ENCODE measurements around the gene CCPG1. TPM values are rescaled to one million over a fixed set of nuclear protein-coding genes. Genes with fewer than 3 reads are reported as not detected.
"Not testable (repeated sequence)": the region's sequence is repeated elsewhere in the genome, so short reads cannot be mapped to it uniquely, and the experiment has no call there.

The CCPG1 gene
- total RNA-seq, 1 experiment from 2014 or later, result 54.6 TPM

DNA sequence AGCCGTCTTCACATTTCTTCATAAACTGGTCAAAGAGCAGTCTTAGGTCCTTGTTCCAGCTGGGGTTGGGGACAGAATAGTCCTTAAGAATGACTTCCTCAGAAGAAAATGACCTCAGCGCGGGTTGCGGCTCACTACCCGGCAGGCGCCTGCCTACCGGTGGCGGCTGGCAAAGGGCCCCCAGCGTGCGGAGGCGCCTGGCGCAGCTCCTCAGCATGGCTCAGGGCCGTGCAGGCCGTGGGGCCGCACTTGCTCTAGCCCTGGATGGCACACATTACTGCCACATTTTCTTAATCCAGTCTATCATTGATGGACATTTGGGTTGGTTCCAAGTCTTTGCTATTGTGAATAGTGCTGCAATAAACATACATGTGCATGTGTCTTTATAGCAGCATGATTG is 35.0 kb upstream of the CCPG1 start:
- H3K36me3 ChIP-seq (ENCODE audit: control insufficient read depth, insufficient read depth, low read length); intact Hi-C loops (cut with micrococcal nuclease; ENCODE audit: unreplicated experiment); BruUV-seq (replicated peaks); H3K27me3 Mint-ChIP-seq (ENCODE audit: insufficient read depth, unreplicated experiment); DNase-seq; H3K36me3 Mint-ChIP-seq (ENCODE audit: insufficient read depth, unreplicated experiment); H3K4me1 ChIP-seq; CTCF ChIA-PET; H3K9me3 ChIP-seq; H3K4me1 Mint-ChIP-seq (ENCODE audit: low read depth, unreplicated experiment); H3K9me3 Mint-ChIP-seq (ENCODE audit: unreplicated experiment); H3K4me3 ChIP-seq (ENCODE audit: low read depth, low read length); POLR2A ChIA-PET; H3K4me3 Mint-ChIP-seq (ENCODE audit: unreplicated experiment); H3K27ac Mint-ChIP-seq (ENCODE audit: unreplicated experiment); H3K27me3 ChIP-seq (replicated peaks; ENCODE audit: control insufficient read depth, insufficient read depth, low read length): not testable (repeated sequence)

GRCh38 chr15:55434989-55435825 is 27.0 kb upstream of the CCPG1 start:
- no peaks in the 10 kb centered on the region for H3K27me3 Mint-ChIP-seq (ENCODE audit: insufficient read depth, unreplicated experiment)
- no peaks in the 10 kb centered on the region for H3K9me3 ChIP-seq
- H3K36me3 Mint-ChIP-seq (ENCODE audit: insufficient read depth, unreplicated experiment), result no peaks in the 10 kb centered on the region
- ChIA-PET CTCF (interaction anchor here (0.6 to 2.2 kb wide), 9 partner anchors 27 to 245 kb away, joined by 3 to 12 read pairs (median 5); partner anchors contain the start of genes CCPG1, PIERCE2, PIGB and PIGBOS1), POLR2A (no interaction called here)
- BruUV-seq (replicated peaks), result no TSS peak
- TF ChIP-seq CTCF (IDR thresholded peaks at IDR 0.05; ENCODE audit: insufficient read depth in 1 of 2, low read depth in 1 of 2, low read length in 1 of 2, severe bottlenecking in 1 of 2, unreplicated experiment in 1 of 2), result peak; percentile 36 to 58
- H3K4me3 Mint-ChIP-seq (ENCODE audit: unreplicated experiment), result no peak overlapping the region
- H3K9me3 Mint-ChIP-seq (ENCODE audit: unreplicated experiment), result no peaks in the 10 kb centered on the region
- peak in 1 of 2 experiments; percentile 48 for DNase-seq
- no peak overlapping the region for H3K27ac Mint-ChIP-seq (ENCODE audit: unreplicated experiment)
- no peaks in the 10 kb centered on the region for H3K36me3 ChIP-seq (ENCODE audit: control insufficient read depth, insufficient read depth, low read length)
- no peak overlapping the region for H3K4me3 ChIP-seq (ENCODE audit: low read depth, low read length)
- H3K4me1 ChIP-seq, result 0 out of 2 replicates have a peak, but pooled peaks cover 9% of the 10 kb centered on the region
- intact Hi-C loops (cut with micrococcal nuclease; ENCODE audit: unreplicated experiment), result loop anchor here (1.0 to 5.0 kb wide), 5 partner anchors 27 to 362 kb away; partner anchors contain the start of genes CCPG1, PIERCE2, PIGB and PIGBOS1
- H3K4me1 Mint-ChIP-seq (ENCODE audit: low read depth, unreplicated experiment), result peaks cover 15% of the 10 kb centered on the region
- no peaks in the 10 kb centered on the region for H3K27me3 ChIP-seq (replicated peaks; ENCODE audit: control insufficient read depth, insufficient read depth, low read length)

GRCh38 chr15:55422089-55422488 is 13.9 kb upstream of the CCPG1 start:
- Histone ChIP-seq H3K4me3 (ENCODE audit: low read depth, low read length) (no peak overlapping the region), H3K36me3 (ENCODE audit: control insufficient read depth, insufficient read depth, low read length) (no peaks in the 10 kb centered on the region), H3K9me3 (no peaks in the 10 kb centered on the region), H3K27me3 (replicated peaks; ENCODE audit: control insufficient read depth, insufficient read depth, low read length) (no peaks in the 10 kb centered on the region), H3K4me1 (no peaks in the 10 kb centered on the region)
- H3K4me3 Mint-ChIP-seq (ENCODE audit: unreplicated experiment), result no peak overlapping the region
- no peaks in the 10 kb centered on the region for H3K36me3 Mint-ChIP-seq (ENCODE audit: insufficient read depth, unreplicated experiment)
- no peaks in the 10 kb centered on the region for H3K27me3 Mint-ChIP-seq (ENCODE audit: insufficient read depth, unreplicated experiment)
- no TSS peak for BruUV-seq (replicated peaks)
- TF ChIP-seq CTCF (IDR thresholded peaks at IDR 0.05; ENCODE audit: insufficient read depth in 1 of 2, low read depth in 1 of 2, low read length in 1 of 2, severe bottlenecking in 1 of 2, unreplicated experiment in 1 of 2), result no peak
- no peak for DNase-seq
- no peaks in the 10 kb centered on the region for H3K4me1 Mint-ChIP-seq (ENCODE audit: low read depth, unreplicated experiment)
- H3K9me3 Mint-ChIP-seq (ENCODE audit: unreplicated experiment), result no peaks in the 10 kb centered on the region
- no peak overlapping the region for H3K27ac Mint-ChIP-seq (ENCODE audit: unreplicated experiment)
- intact Hi-C loops (cut with micrococcal nuclease; ENCODE audit: unreplicated experiment), result no loop called here
- ChIA-PET POLR2A (no interaction called here), CTCF (no interaction called here)
